Dermis blood vessel endothelial cell (primary cell): ENCODE results near the gene ZNF785. TPM values are rescaled to one million over a fixed set of nuclear protein-coding genes. Genes with fewer than 3 reads are reported as not detected.
"Not testable (repeated sequence)": the region's sequence is repeated elsewhere in the genome, so short reads cannot be mapped to it uniquely, and the experiment has no call there.

Source experiments
- DNase-seq: peaks from one replicate; pipeline ENCODE4 v3.0.0; 2010
- total RNA-seq: library from RNA; depleted of rRNA; stranded (reverse); fragments of >200 nt; gene quantifications from 2 replicates; pipeline ENCODE4 v1.2.3, GENCODE V29; 2014

The ZNF785 gene
- total RNA-seq, 1 donor from 2014 or later = 11.9 TPM

DNA sequence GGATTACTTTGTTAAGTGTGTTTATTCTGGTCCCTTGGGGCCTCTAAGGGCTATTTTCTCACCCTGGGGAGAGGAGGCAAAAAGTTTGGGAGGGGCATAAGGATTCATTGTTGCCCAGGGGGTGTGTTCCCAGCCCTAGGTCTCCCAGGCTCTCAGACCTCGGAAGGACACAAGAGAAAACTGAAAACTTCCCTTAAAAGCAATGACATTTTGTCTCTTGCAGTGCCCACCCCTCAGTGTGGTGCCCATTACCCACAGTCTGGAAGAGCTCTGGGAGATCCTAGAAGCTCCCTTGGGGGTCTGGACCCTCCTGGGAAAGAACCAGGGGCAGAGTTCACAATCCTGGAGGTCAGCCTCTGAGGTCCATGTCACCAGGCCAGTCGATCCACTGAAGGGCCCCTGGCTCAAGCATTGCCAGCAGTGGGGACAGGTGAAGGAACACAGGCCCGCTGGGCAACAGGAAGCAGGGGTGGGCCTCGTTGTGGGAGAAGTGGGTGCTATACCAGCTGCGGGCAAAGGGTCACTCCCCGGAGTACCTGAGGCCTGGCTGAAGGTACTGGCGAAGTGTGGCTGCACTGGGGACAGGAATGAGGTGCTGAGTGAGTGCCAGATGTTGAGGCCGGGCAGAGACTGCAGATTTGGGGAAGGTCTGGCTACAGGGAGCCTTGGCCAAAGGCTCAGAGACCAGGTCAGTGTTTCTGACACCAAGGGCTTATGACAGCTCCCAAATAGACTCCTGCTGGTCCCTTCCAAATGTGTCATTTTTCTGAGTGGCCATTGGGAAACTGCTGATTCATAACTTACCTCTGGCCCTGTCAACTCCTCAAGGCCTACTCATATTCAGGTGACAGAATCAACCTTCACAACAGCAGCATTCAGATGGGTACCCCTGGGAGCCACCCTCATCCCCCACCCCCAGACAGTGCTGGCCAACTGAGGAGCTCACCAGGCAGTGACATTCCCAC, 46.2 kb downstream of the ZNF785 start:
- DNase-seq = no peak

DNA sequence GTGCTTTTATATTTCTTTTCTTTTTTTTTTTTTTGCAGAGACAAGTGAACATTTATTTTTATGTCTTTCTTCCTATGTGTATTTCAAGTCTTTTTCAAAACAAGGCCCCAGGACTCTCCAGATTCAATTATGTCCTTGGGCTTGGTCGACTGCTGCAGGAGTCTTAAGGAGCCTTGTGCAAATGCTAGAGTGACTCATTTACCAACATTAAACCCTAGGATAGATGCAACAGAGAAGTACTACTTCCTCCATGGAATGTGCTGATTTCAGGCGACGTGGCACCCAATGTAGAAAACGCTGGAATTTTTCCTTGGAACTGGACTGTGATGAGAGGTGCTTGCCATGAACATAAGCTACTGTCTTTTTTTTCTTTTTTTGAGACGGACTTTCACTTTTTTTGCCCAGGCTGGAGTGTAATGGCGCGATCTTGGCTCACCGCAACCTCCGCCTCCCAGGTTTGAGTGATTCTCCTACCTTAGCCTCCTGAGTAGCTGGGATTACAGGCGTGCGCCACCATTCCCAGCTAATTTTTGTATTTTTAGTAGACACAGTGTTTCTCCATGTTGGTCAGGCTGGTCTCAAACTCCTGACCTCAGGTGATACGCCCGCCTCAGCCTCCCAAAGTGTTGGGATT, 49.0 kb downstream of the ZNF785 start:
- not testable (repeated sequence) for DNase-seq

DNA sequence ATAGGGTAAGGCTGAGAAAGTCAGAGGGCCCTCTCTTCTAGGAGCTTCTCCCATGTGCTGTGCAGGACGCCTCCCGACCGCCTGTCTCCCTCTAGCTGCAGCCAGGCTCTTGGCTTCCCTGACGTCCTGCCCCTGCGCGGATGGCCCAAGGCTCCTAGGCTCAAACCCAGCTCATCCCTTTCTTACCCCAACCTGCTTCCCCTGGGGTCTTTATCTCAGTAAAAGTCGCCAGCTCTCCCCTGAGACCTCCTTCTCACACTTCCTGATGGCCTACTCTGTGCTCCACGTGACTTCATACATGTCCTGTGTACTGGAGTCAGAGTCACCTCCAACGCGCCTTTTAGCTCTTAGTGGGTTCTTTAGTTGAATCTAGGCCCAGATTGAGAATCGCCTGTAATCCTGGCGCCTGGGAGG, 49.7 kb downstream of the ZNF785 start:
- DNase-seq = peak; percentile 85

DNA sequence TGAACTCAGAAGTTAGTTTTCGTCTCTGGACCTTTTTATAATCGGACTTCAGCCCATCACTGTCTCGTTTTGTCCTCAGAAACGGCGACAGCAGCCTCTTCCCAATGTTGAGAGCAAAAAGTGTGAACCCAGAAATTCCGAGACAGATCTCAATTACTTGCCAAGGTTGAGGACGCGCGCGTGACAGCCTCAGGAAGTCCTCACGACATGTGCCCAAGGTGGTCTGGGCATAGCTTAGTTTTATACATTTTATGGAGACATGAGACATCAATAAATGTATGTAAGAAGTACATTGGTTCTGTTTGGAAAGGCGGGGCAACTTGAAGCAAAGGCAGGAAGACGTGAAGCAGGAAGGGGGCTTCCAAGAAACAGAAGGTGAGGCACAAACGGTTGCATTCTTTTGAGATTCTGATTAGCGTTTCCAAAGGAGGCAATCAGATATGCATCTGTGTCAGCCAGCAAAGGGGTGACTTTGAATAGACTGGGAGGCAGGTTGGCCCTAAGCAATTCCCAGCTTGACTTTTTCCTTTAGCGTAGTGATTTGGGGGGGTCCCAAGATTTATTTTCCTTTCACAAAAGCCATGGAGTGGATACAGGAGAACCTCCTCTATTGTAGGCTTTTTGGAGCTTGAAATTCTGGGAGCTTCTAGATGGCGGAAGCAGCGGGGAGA, 50.3 kb downstream of the ZNF785 start:
- peak; percentile 50 for DNase-seq

DNA sequence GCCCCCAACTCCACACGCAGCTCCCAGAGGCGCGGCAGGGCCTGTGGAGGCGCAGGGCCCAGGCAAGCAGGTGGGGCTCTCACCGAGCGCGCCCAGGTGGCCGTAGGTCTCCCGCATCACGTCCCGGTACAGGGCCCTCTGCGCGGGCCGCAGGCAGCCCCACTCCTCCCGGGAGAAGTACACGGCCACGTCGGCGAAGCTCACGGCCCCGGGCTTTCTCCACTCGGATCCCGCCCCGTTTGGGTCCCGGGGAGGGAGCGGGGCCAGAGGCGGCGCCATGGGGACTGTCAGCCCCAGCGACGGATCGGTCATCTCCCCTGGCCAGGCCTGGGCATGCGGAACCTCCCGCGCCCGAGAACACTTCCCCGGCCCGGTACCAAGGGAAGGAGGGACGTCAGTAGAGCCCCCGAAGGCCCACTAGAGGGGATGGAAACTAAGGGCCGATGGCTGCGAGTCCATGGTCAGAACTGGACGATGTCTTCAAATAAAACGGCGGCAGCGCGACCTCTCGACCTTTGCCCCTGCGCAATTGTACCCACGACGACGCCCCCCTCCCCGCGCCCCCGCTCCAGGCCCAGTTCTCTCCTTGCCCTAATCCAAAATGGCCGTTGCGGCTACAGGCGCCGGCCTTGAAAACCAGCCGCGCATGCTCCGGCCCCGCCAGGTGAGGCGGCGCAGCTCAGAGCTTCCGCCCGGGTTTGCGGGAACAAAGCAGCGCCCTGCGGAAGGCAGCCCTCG, 51.0 kb downstream of the ZNF785 start, which contains the start of gene ZNF747:
Gene ZNF747 (minus strand): TSS at position 491 of the 738 bp plus-strand sequence. CDS start 179 bp downstream, at position 312.
- DNase-seq = peak; percentile 89

DNA sequence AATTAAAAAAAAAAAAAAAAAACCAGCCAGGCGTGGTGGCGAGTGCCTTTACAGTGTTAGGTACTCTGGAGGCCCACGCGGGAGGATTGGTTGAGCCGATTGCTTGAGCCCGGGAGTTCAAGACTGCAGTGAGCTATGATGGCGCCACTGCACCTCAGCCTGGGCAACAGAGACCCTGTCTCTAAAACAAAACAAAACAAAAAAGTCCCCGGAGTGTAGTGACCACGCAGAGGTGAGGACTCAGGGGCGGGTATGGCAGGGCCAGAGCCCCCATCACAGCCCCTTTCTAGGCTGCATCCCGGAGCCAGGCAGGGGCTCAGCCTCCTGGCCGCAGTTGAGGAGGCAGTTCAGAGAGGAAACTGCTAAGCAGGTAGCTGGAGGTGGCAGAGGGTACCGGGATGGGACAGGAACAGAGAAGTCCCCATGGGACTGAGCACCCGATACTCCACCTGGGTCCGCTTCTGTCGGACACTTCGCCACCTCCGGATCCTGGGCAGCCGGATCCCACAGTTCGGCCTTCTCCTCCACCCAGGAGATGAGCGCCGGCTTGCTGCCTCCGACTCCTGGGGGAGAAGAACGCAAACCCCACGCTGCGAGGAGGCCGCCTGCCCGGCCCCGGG, 51.6 kb downstream of the ZNF785 start:
- peak; percentile 21 for DNase-seq

DNA sequence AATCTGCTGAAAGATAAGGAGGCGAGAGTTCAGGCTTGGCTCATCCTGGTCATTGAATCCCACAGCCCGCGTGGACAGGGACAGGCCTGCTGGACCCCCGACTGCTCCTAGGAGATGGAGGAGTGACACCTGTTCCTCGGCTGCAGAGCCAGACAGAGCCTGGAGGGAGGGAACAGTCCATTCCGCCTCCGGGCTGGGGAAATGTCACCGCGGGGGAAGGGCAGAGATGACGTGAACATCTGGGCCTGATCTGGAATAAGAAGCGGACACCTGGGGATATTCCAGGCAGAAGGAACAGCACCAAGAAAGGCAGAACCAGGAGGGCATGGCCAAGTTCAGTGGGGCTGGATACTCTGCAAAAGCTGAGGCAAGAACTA, 52.4 kb downstream of the ZNF785 start:
- no peak for DNase-seq

DNA sequence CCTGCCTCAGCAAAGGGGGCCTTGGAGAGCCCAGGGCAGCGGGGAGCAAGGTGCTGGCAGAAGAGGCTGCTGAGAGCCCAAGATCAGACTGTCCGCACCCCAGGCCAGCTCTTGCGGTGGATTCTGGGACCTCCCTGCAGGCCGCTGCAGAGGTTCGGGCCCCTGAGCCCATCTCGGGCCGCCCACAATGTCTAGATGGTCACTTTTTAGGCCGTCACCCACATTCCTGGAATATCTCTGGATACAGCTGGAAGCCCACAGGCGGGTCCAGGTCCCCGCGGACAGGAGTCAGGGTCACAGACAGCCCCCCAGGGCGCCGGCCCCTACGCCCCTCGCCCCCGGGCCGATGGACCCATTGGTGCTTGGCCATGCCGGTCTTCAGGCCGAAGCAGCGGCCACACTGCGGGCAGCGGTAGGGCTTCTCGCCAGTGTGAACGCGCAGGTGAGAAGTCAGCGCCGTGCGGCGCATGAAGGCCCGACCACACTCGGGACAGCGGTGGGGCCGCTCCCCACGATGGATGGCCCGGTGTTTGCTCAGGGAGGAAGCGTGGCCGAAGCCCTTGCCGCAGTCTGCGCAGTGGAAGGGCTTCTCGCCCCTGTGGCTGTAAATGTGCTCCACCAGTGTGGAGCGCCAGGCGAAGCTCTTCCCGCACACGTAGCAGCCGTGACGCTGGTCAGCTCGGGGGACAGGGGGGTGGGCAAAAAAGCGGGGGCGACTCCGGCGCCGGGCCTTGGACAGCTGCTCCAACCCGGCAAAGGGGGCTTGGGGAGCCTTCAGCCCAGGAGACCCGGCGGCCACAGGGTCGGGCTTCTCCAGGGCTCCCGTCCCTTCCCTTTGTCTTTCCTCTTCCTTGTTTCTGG, 53.0 kb downstream of the ZNF785 start:
- DNase-seq = no peak

Other genes starting within 250 kb of the ZNF785 start
- 44.4 and 50.4 TPM in 2 replicates for gene CD2BP2, start 230.4 kb downstream of the ZNF785 start, total RNA-seq
- gene TBC1D10B, start 215.2 kb downstream of the ZNF785 start, total RNA-seq = 37.4 and 57.4 TPM in 2 replicates
- not detected in 2 replicates for gene MYL11, start 210.9 kb downstream of the ZNF785 start, total RNA-seq
- not detected in 2 replicates for gene SEPTIN1, start 203.1 kb downstream of the ZNF785 start, total RNA-seq
- gene ZNF48, start 190.3 kb downstream of the ZNF785 start, total RNA-seq = 16.5 and 20.1 TPM in 2 replicates
- 14.8 and 21.4 TPM in 2 replicates for gene ZNF771, start 178.1 kb downstream of the ZNF785 start, total RNA-seq
- 61.3 and 61.9 TPM in 2 replicates for gene DCTPP1, start 155.7 kb downstream of the ZNF785 start, total RNA-seq
- gene SEPHS2, start 139.8 kb downstream of the ZNF785 start, total RNA-seq = 16.0 and 17.1 TPM in 2 replicates
- gene ITGAL, start 113.0 kb downstream of the ZNF785 start, total RNA-seq = not detected in 2 replicates
- gene ZNF768, start 59.1 kb downstream of the ZNF785 start, total RNA-seq = 18.6 and 21.3 TPM in 2 replicates
- 8.7 and 9.3 TPM in 2 replicates for gene ZNF747, start 50.8 kb downstream of the ZNF785 start, total RNA-seq
- gene ZNF764, start 27.3 kb downstream of the ZNF785 start, total RNA-seq = 4.4 and 4.8 TPM in 2 replicates
- 10.6 and 10.9 TPM in 2 replicates for gene ZNF688, start 14.0 kb downstream of the ZNF785 start, total RNA-seq
- gene ZNF689, start 24.7 kb upstream of the ZNF785 start, total RNA-seq = 5.8 and 6.0 TPM in 2 replicates
- 8.0 and 14.4 TPM in 2 replicates for gene PRR14, start 65.3 kb upstream of the ZNF785 start, total RNA-seq
- gene FBRS, start 72.7 kb upstream of the ZNF785 start, total RNA-seq = 20.6 and 20.7 TPM in 2 replicates
- 44.1 and 69.1 TPM in 2 replicates for gene SRCAP, start 113.5 kb upstream of the ZNF785 start, total RNA-seq
- 20.1 and 21.4 TPM in 2 replicates for gene PHKG2, start 162.7 kb upstream of the ZNF785 start, total RNA-seq
- 0.93 and 1.2 TPM in 2 replicates for gene CFAP119, start 176.4 kb upstream of the ZNF785 start, total RNA-seq
- gene RNF40, start 176.6 kb upstream of the ZNF785 start, total RNA-seq = 64.5 and 100 TPM in 2 replicates
- gene ZNF629, start 201.5 kb upstream of the ZNF785 start, total RNA-seq = 6.1 and 8.4 TPM in 2 replicates